HG02870 (cell line): ENCODE data around the gene STPG3.
A peak's percentile ranks its signal among the peaks of the same experiment; 100 is the strongest.

Experiments used
- ATAC-seq: cut with Tn5 transposase; IDR thresholded peaks from one replicate; pipeline ENCODE4 v1.9.1; 2021; ENCODE audit warnings: mild to moderate bottlenecking, moderate library complexity; ENCODE audit not compliant: unreplicated experiment

Gene STPG3

DNA sequence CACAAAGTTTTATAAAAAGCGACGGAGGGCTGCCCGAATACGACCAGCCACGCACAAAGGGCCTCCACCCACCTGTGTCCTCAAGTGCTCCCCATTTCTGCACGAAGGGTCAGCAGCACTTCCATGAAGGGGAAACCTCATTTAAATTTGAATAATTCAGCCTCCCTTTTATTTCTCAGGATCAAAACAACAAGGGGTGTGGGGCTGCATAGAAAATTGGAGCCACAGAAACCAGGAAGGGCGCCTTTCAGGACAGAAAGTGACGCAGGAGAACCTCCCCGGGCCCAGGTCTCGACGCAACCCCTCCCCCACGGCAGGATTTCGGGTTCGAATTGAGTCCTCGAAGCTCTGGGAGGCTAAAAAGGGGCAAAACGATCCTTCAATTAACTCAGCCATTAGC, 48.9 kb downstream of the STPG3 start:
- no peak for ATAC-seq

DNA sequence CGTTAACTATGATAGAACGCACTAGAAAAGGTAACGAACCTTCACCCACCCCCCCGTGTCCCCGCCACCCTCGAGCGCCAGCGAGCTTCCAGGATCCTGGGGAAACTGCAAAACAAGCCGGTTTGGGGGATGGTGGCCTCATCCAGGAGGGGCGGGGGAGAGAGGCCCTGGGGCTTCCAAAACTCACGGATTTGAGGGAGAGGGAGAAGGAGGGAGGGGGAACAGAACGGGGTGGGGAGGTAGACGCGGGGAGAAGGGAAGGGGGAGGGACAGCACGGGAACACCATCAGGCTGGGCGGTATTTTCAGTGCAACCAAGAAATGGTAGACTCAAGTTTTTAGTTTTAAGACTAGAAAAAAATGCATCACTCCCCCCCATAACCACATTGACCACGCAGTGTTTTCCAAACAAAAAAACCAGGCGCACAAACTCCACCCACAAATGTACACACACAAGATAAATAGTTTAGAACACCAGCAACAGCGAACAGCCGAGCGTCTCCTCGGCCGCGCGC, 49.5 kb downstream of the STPG3 start:
- ATAC-seq: no peak

DNA sequence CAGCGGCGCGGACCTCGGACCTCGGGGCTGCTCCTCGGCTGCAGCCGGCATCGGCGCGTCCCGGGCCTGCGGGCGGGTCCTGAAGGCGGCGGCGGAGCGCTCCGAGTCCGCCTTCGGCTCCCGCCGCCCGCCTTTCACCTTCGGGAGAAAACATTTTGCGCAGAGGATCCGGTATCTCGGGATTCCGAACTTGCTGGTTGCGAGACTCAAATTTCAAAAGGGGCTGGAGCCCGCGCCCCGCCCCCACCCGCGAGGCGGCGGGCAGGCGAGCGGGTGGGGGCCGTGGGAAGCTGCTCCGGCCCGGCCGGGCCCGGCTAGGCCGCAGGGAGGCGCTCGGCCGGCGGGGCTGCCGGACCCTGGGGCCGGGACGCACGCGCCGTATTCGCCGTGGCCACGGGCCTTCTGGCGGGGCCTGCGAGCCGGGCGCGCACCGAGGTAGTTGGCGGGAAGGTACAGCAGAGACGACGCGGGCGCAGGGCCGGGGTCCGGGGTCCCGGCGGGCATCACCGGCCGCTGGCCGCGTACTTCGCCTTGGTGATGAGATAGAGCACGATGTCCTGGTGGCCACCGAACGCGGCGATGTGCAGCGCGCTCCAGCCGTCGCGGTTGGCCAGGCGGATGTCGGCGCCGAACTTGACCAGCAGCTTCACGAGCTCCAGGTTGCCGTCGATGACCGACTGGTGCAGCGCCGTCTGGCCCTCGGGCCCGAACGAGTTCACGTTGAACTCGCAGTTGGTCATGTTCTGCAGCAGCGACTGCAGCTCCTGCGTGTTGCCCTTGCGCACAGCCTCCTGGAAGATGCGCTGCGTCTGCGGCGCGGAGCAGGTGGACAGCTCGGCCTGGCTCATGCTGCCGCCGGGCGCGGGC, 50.2 kb downstream of the STPG3 start:
- no peak for ATAC-seq

DNA sequence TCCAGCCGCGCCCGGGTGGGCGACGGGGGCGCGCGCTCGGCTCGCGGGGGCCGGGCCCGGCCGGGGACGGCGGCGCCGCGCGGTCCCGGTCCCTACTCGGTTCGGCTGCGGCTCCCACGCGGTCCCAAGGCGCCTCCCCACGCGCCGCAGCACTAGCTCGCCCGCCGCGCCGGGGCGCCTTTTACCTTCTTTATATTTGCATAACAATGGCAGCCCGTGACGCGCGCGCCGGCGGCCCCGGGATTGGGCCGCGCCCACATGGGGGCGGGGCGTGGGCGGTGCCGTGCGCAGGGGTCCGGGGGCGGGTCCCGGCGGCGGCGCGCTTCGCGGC, 51.0 kb downstream of the STPG3 start, which contains the start of gene NRARP:
Gene NRARP (minus strand): TSS at position 154 of the 331 bp plus-strand sequence. CDS start 343 bp downstream, outside the sequence.
- peak; percentile 66 for ATAC-seq

DNA sequence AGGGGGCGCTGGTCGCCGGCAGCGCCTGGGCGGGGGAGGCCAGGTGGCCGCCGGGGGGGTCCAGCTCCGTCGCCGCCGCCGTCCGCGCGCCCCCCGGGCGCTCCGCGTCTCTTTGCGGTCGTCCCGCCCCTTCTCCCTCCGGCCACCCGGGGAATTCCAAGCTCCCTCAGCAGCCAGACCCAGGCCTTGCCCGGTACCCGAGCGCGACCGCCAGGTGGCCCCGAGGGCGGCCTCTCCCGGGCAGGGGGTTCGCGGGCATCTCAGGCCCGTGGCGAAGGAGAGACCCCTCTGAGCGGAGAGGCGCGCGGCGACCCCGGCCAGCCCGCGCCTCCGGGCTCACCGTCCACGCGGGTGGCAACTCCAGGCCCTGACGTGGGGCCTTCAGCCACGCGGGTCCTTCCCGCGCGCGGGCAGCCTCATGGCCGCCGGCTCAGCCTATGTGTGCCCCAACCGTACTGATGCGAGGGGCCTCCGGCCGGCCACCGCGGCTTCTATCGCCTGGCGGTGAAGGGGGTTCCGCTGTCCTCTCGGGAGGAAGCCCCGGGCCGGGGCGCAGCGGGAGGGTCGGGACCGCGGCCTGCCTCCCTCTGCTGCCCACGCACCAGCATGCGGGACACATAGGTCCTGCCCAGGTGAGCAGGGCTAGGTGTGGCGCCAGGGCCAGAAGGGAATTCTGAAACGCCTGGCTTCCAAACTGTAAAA, 51.5 kb downstream of the STPG3 start:
- peak; percentile 36 for ATAC-seq
